GM04504 (cell line): ENCODE data around the gene TMEM132C.

ENCODE experiments used
- DNase-seq: peaks from one replicate; pipeline ENCODE4 v3.0.0-alpha.2; 2012; ENCODE audit warnings: low read depth

The TMEM132C gene

GRCh38 chr12:128420163-128420562 is 153.2 kb downstream of the TMEM132C start:
- no peak for DNase-seq

GRCh38 chr12:128421375-128421774 is 154.4 kb downstream of the TMEM132C start:
- DNase-seq = no peak

GRCh38 chr12:128423205-128423604 is 156.2 kb downstream of the TMEM132C start:
- DNase-seq = no peak

DNA sequence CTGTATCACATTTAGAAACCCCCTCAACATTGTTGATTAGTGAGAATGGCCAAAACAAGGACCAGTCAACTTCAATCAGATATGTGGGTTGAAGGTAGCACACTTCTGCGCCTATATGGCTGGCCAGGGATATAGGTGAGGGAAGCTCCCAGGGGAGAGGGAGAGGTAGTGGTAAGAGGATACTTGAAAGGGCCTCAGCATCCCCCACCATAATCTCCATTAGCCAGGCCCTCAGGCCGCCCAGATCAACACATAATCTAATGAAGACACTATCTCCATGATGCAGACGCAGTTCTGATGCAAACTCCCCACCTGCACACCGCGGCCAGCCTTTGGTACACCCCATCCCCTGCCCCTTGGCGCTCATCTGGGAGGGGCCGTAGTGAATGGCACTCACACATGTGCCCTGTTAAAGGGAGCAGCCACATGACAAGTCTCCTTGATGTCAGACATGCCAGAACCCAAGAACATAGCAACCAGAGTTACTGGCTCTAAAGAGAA is 158.0 kb downstream of the TMEM132C start:
- no peak for DNase-seq

DNA sequence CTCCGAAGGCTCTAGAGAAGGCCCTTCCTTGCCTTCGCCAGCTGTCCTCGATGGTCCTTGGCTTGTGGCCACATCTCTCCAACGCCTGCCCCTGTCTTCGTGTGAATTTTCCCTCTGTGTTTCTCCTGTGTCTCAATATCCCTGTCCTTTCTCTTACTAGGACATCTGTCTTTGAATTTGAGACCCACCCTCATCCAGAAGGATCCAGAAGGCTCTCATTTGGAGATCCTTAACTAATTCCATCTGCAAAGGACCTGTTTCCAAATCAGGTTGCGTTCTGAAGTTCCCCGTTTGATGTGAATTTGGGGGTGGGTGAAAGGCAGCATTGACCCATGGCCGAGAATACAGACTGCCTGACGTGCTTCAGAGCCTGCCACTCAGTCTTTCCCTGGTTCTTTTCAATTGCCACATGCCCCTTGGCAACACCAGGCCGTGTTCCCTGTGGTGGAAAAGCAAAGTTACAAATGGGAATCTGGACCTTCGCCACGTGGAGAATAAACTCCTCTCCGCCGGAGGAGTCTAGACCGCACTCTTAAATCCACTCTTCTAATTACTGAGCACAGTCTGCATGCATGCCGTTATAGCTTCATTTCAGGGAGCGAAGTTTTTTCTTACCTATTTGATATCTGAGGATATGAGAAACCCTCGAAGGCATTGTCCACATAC is 158.8 kb downstream of the TMEM132C start:
- DNase-seq = no peak

DNA sequence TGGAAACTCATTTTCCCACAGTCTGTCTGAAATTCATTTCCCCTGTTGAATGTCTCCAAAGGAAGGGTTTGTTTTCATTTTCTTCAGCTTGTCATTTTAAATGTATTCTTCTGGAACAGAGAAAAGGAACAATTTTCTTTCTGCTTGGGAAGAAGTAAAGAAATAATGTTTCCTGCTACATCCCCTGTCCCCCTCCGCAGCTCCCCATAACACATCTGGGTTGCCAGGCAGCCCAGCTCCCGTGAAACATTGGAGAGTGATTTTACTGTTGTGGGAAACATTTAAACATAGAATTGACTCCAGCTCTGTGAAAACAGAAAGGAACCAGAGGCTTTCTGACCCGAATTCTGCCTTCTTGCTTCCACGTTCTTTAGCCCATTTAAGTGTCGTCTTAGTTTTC is 159.5 kb downstream of the TMEM132C start:
- no peak for DNase-seq

DNA sequence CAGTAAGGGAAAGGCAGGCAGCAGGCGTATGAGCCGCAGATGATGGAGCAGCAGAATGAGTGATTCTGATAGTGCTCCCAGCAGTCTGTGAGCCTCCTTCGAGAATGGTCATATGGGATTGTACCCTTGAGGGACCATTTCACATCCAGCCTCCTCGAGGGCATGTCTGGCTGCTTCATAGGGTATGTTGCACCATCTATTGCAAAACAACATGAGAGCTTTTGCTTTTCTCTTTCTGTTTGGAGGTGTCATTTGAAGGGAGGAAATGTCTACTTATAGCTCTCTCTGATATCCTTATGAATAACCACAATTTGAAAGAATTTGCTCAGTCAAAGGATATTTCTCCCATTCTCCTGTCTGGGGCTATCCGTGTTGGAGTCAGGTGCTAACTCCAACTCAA is 172.8 kb downstream of the TMEM132C start:
- DNase-seq = no peak

DNA sequence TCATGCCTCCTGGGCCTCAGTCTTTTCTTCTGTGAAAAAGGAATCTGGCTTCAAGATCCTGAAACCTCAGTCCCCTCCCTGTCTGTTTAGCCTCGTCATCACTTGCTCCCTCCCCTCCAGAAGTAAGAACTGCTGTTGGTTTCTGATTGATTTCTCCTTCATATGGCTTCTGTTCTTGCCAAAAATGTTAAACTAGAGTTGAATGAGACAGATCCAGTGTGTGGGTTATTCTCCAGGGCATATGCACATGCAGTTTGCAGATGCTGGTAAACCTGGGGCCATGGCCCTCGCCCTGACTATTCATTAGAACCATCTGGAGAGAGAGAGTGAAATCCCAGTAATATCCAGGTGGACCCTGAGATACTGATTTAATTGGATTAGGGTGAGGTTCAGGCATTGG is 175.1 kb downstream of the TMEM132C start:
- no peak for DNase-seq

DNA sequence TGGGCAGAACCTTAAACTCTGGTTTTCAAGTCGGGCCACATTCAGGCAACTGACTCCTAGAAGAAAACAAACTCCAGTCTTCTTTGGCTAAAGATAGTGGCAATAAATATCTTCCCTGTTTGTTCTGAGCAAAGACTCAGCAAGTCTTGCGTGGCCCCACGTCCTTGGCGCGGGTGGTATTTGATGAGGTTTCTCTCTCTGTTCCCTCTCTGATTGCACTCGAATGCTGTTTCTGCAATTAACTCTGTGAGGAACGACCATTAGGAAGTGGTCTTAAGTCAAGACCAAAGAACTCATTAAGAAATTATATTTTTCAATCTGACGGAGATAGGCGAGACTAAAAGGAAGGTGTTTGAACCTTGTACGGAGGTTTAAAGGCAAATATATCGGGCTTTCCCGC is 177.6 kb downstream of the TMEM132C start:
- no peak for DNase-seq

GRCh38 chr12:128445415-128446127 is 178.6 kb downstream of the TMEM132C start:
- DNase-seq = no peak

DNA sequence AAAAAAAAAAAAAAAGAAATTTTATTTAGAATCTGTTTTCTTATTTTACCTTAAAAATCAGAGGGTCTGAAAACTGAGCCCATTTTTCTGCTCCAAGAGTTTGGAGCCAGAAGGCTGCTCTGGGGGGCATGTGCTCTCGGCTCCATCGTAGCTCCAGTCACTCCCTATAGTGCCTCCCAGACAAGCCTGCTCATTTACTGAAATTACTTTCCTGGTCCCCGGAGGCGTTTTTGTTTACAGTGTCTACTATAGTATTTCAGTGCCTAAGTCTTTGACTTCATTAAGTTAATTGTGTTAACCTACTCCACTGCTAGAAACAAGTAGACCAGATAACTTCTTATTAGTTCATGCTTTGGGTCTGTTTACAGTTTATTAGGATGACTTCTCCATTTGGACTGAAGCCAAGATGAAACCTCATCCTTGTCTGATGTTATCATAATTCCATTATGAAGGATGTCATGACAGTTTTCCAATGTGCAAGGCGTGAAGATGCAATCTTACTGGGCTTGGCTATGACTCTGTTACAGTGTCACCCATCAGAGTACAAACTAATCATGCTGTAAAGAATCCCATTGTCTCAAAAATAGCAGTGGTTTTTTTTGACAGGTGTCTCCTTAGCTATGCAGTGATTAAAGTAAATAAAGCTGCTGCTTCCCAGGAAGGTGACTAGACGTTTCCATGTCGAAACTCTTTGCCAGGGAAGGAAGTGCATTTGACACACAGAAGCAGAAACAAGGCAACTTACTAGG is 182.3 kb downstream of the TMEM132C start:
- DNase-seq = no peak

- no peak for DNase-seq
Observed at GRCh38 chr12:128450810-128451209, 183.8 kb downstream of the TMEM132C start.

DNA sequence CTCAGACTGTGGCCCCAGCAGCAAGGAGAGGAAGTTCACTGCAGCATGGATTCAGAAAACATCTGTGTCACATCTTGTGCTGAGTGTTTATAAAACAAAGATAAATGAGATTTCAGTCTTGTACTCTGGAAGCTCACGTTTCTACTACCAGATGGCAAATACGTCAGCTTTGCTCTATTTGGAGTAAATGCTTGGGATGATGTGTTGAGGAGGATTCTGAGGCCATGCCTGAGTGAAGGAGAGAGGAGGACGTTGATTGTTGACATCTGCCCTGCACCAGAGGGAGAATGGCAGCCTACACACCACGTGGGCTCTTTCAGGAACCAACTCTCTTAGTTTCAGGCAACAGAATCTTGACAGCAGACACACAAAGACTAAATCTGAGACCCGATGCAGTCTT is 188.9 kb downstream of the TMEM132C start:
- no peak for DNase-seq

GRCh38 chr12:128456922-128457321 is 190.0 kb downstream of the TMEM132C start:
- no peak for DNase-seq

- no peak for DNase-seq
Observed at GRCh38 chr12:128458301-128458974, 191.5 kb downstream of the TMEM132C start.

GRCh38 chr12:128459067-128459466 is 192.1 kb downstream of the TMEM132C start:
- no peak for DNase-seq

DNA sequence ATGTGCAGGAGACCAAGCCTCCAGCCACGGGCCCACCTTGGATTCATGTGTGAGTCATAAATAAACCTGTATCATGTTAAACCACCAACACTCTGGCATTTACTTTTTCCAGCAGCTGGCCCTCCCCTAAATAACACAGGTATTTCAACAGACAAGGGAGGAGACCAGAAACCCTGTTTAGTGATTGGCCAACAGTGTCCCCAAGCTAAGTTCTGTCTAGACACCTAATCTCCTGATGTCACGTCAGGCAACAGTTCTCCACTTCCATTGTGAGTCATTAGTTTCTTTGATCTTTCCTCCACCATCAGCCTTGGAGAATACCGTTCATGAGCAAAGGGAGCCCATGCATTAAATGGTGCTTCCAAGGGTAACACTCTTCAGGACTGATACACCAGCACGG is 196.9 kb downstream of the TMEM132C start:
- no peak for DNase-seq

DNA sequence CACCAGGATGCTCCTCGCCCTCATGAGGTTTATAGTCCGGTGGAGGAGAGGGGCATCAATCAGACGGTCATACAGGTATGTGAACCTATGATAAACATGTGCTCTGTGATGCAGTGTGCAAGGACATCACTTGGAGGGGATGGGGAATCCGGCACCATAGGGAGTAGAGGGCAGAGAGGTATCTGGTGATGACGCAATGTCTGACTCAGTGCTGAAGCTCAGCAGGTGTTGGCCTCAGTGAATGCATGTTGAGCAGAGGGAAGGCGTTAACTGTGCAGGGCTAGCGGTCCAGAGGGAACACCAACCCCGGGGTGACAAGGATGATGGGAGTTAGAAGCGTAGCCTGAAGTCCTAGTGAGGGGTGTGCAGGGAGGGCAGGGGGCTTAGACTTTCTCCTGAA is 200.9 kb downstream of the TMEM132C start:
- DNase-seq = no peak

DNA sequence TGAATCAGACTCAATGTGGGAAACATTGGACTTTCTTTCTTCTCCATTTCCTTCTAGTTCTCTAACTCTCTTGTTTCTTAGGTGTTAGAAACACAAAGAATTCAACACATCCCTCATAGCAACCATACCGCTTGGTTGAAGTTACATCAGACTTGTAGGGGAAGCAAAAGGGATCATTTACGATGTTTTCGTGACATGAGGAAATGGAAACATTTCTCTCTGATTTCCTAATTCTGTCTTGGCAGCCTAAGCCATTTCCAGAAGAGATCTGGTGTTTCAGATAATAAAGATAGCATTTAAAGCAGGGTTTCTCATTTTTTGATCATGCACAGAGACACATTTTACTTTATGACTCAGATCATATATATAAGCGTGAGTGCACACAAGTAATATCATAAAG is 202.0 kb downstream of the TMEM132C start:
- no peak for DNase-seq

GRCh38 chr12:128471491-128471890 is 204.5 kb downstream of the TMEM132C start:
- DNase-seq = no peak

- DNase-seq = no peak
Observed at GRCh38 chr12:128474916-128475315, 207.9 kb downstream of the TMEM132C start.

GRCh38 chr12:128476266-128476665 is 209.3 kb downstream of the TMEM132C start:
- DNase-seq = no peak
